ENCODE data around the gene NCOA5.

The NCOA5 gene

GRCh38 chr20:46022411-46023147 lies 67.2 kb downstream of the NCOA5 start:
- ChIA-PET CTCF (interaction anchor here (0.6 to 6.4 kb wide), 41 partner anchors 10 to 384 kb away, joined by 3 to 68 read pairs (median 4); partner anchors contain the start of genes ELMO2, MMP9 and ZNF335), POLR2A (no interaction called here)
- peak; percentile 82 for DNase-seq (ENCODE audit: extremely low spot score)
- TF ChIP-seq CTCF (IDR thresholded peaks at IDR 0.05; ENCODE audit: control extremely low read depth, extremely low read depth, low read depth, missing control alignments), result peak; percentile 72

- POLR2A ChIA-PET, result no interaction called here
- CTCF ChIA-PET, result interaction anchor here (0.6 to 6.4 kb wide), 38 partner anchors 9 to 385 kb away, joined by 3 to 68 read pairs (median 5); partner anchors contain the start of genes ELMO2, MMP9 and ZNF335
- DNase-seq (ENCODE audit: extremely low spot score), result peak; percentile 78
- TF ChIP-seq CTCF (IDR thresholded peaks at IDR 0.05; ENCODE audit: control extremely low read depth, extremely low read depth, low read depth, missing control alignments), result no peak
These were observed 68.1 kb downstream of the NCOA5 start for GRCh38 chr20:46021361-46022359.

- ChIA-PET CTCF (interaction anchor here (1.0 to 1.1 kb wide), 2 partner anchors 11 to 37 kb away, joined by 3 read pairs; no protein-coding TSS in a partner anchor), POLR2A (no interaction called here)
- no peak for DNase-seq (ENCODE audit: extremely low spot score)
- TF ChIP-seq CTCF (IDR thresholded peaks at IDR 0.05; ENCODE audit: control extremely low read depth, extremely low read depth, low read depth, missing control alignments), result no peak
These were observed 69.2 kb downstream of the NCOA5 start for GRCh38 chr20:46020555-46020954.

- ChIA-PET CTCF (interaction anchor here (1.0 to 1.6 kb wide), 5 partner anchors 10 to 114 kb away, joined by 3 to 8 read pairs (median 4); partner anchors contain the start of gene MMP9), POLR2A (no interaction called here)
- no peak for DNase-seq (ENCODE audit: extremely low spot score)
- no peak for TF ChIP-seq CTCF (IDR thresholded peaks at IDR 0.05; ENCODE audit: control extremely low read depth, extremely low read depth, low read depth, missing control alignments)
These were observed 71.2 kb downstream of the NCOA5 start for GRCh38 chr20:46018611-46019010.

GRCh38 chr20:46018112-46018511 lies 71.7 kb downstream of the NCOA5 start:
- no peak for TF ChIP-seq CTCF (IDR thresholded peaks at IDR 0.05; ENCODE audit: control extremely low read depth, extremely low read depth, low read depth, missing control alignments)
- no peak for DNase-seq (ENCODE audit: extremely low spot score)
- POLR2A ChIA-PET, result no interaction called here
- CTCF ChIA-PET, result interaction anchor here (1.0 to 1.6 kb wide), 6 partner anchors 10 to 156 kb away, joined by 3 to 8 read pairs (median 4); partner anchors contain the start of gene MMP9

GRCh38 chr20:46017272-46017671 lies 72.5 kb downstream of the NCOA5 start:
- DNase-seq (ENCODE audit: extremely low spot score), result no peak
- CTCF ChIA-PET, result interaction anchor here (1.2 to 1.6 kb wide), 5 partner anchors 28 to 156 kb away, joined by 3 to 8 read pairs (median 4); no protein-coding TSS in a partner anchor

More at GRCh38 chr20:46017272-46017671, 72.5 kb downstream of the NCOA5 start:
- TF ChIP-seq CTCF (IDR thresholded peaks at IDR 0.05; ENCODE audit: control extremely low read depth, extremely low read depth, low read depth, missing control alignments), result no peak
- POLR2A ChIA-PET, result no interaction called here
